Neural cell (in vitro differentiated cells): ENCODE results near the gene DCAF5. TPM values are rescaled to one million over a fixed set of nuclear protein-coding genes. Genes with fewer than 3 reads are reported as not detected.

Source experiments
- H2AFZ ChIP-seq: fragments of 200-600, 300-800 bp; sonication (generic), shearing (Covaris generic); 2 replicates; pipeline ENCODE4 v1.6.0; 2014; ENCODE audit warnings: low read depth, mild to moderate bottlenecking, antibody characterized with exemption, low read length, moderate library complexity
- H3F3A ChIP-seq: fragments of 200-600 bp; shearing (Covaris generic); 2 replicates; pipeline ENCODE4 v1.6.1; 2016; ENCODE audit warnings: mild to moderate bottlenecking, moderate library complexity, mixed read lengths, antibody characterized with exemption, low read length; ENCODE audit not compliant: insufficient read depth, poor library complexity, severe bottlenecking
- H3K27ac ChIP-seq: fragments of 200-600, 300-800 bp; sonication (generic), shearing (Covaris generic); 2 replicates; pipeline ENCODE4 v1.5.1; 2014; ENCODE audit warnings: mild to moderate bottlenecking, low read length, moderate library complexity
- H3K27me3 ChIP-seq: fragments of 300-800, 200-600 bp; sonication (generic), shearing (Covaris generic); 2 replicates; pipeline ENCODE4 v1.6.0; 2014; ENCODE audit warnings: mild to moderate bottlenecking, low read depth, low read length, moderate library complexity; ENCODE audit not compliant: insufficient read depth
- H3K36me3 ChIP-seq: fragments of 300-800, 200-600 bp; sonication (generic), shearing (Covaris generic); 2 replicates; pipeline ENCODE4 v1.5.1; 2014; ENCODE audit warnings: mild to moderate bottlenecking, antibody characterized with exemption, low read length, moderate library complexity; ENCODE audit not compliant: insufficient read depth
- H3K4me2 ChIP-seq: fragments of 300-800, 200-600 bp; sonication (generic), shearing (Covaris generic); 2 replicates; pipeline ENCODE4 v1.6.0; 2014; ENCODE audit warnings: mild to moderate bottlenecking, low read length
- H3K4me3 ChIP-seq: fragments of 300-800, 200-600 bp; sonication (generic), shearing (Covaris generic); 2 replicates; pipeline ENCODE4 v1.5.1; 2014; ENCODE audit warnings: mild to moderate bottlenecking, low read length, moderate library complexity
- H3K79me2 ChIP-seq: fragments of 200-600 bp; shearing (Covaris generic); replicated peaks from 2 replicates; pipeline ENCODE4 v1.6.0; 2014; ENCODE audit warnings: mild to moderate bottlenecking, low read length, moderate library complexity; ENCODE audit not compliant: insufficient read depth
- H3K9ac ChIP-seq: fragments of 300-800, 200-600 bp; sonication (generic), shearing (Covaris generic); 2 replicates; pipeline ENCODE4 v1.6.1; 2016; ENCODE audit warnings: mild to moderate bottlenecking, low read length, mixed read lengths
- H3K9me2 ChIP-seq: fragments of 200-600 bp; shearing (Covaris generic); 2 replicates; pipeline ENCODE4 v1.6.1; 2016; ENCODE audit warnings: mild to moderate bottlenecking, low read length, mixed read lengths; ENCODE audit not compliant: insufficient read depth
- H3K9me3 ChIP-seq: fragments of 200-600, 300-800 bp; sonication (generic), shearing (Covaris generic); 2 replicates; pipeline ENCODE4 v1.6.1; 2016; ENCODE audit warnings: mild to moderate bottlenecking, mixed run types, low read length, moderate library complexity, mixed read lengths
- H4K20me1 ChIP-seq: fragments of 200-600 bp; shearing (Covaris generic); 2 replicates; pipeline ENCODE4 v1.6.1; 2016; ENCODE audit warnings: mild to moderate bottlenecking, mixed run types; ENCODE audit not compliant: insufficient read depth
- CTCF ChIP-seq: fragments of 450-650 bp; IDR thresholded peaks from 2 replicates; pipeline ENCODE4 v1.5.1; 2014; ENCODE audit warnings: antibody characterized with exemption, mild to moderate bottlenecking, moderate library complexity; ENCODE audit not compliant: poor library complexity, severe bottlenecking
- EP300 ChIP-seq: fragments of 450-650 bp; conservative IDR thresholded peaks from 2 replicates; pipeline ENCODE4 v1.6.1; 2014; ENCODE audit warnings: antibody characterized with exemption, mild to moderate bottlenecking, moderate library complexity; ENCODE audit not compliant: poor library complexity, severe bottlenecking
- EZH2 ChIP-seq: fragments of 200-600, 300-800 bp; shearing (Covaris generic), sonication (generic); IDR thresholded peaks from 2 replicates; pipeline ENCODE4 v1.6.1; 2014; ENCODE audit warnings: antibody characterized with exemption, low read length, borderline replicate concordance, mild to moderate bottlenecking; ENCODE audit not compliant: insufficient read depth, poor library complexity, severe bottlenecking
- MXI1 ChIP-seq: fragments of 450-650 bp; conservative IDR thresholded peaks from 2 replicates; pipeline ENCODE4 v1.6.1; 2014; ENCODE audit warnings: antibody characterized with exemption, mild to moderate bottlenecking; ENCODE audit not compliant: poor library complexity, severe bottlenecking
- POLR2AphosphoS5 ChIP-seq: IDR thresholded peaks from 2 replicates; pipeline ENCODE4 v1.6.1; 2012
- RAD21 ChIP-seq: fragments of 450-650 bp; conservative IDR thresholded peaks from 2 replicates; pipeline ENCODE4 v1.6.1; 2014; ENCODE audit warnings: antibody characterized with exemption, mild to moderate bottlenecking, moderate library complexity
- SMC3 ChIP-seq: fragments of 450-650 bp; conservative IDR thresholded peaks from 2 replicates; pipeline ENCODE4 v1.6.1; 2014; ENCODE audit warnings: antibody characterized with exemption, mild to moderate bottlenecking, moderate library complexity; ENCODE audit not compliant: poor library complexity
- TAF1 ChIP-seq: IDR thresholded peaks from 2 replicates; pipeline ENCODE4 v1.6.1; 2012; ENCODE audit warnings: low read depth
- polyA plus RNA-seq: library from polyadenylated mRNA; depleted of rRNA; stranded (reverse); fragments of >200 nt; gene quantifications from 2 replicates; pipeline ENCODE4 v1.2.3, GENCODE V29; 2014
- TF ChIP-seq, protein P1 (sequence below): IDR thresholded peaks from 2 replicates; pipeline ENCODE4 v1.6.1; 2012; ENCODE audit warnings: borderline replicate concordance

The DCAF5 gene
- polyA plus RNA-seq, 1 donor from 2014 or later = 33.5 TPM

DNA sequence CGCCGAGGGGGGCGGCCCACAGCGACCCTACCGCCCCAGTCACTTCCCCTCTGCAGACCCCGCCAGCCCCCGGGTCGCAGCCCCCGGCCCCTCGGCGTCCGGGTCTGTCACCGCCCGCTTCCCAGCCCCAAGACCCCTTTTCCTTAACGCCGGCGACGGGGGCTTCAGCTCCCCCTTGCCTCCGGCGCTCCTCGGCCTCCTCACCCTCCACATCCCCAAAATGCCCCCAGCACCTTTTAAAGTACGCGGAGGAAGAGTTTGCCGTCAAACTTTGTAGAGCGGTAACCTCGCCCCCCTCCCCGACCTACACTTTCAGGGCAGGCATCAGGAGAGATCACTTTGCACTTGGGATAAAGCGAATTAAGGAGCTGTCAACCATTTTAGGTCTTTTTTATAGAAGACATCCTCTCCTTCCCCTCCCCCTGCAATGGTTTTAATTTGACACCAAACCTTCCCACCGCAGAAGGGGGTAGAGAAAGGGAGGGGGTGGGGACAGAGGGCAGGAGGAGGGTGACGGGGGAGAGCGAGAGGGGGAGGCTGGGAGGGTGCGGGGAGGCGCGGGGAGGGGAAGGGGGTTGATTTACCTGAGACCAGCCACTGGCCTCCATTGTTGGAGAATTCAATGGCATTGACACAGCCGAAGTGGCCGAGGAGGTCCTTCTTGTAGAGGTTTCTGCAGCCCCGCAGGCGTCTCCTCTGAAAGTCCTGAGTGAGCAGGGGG, 578 bp downstream of the DCAF5 start:
- Histone ChIP-seq H2AFZ (peak overlapping the region; percentile 48), H4K20me1 (no peaks in the 10 kb centered on the region), H3F3A (no peaks in the 10 kb centered on the region), H3K27me3 (no peaks in the 10 kb centered on the region), H3K79me2 (peaks cover 36% of the 10 kb centered on the region), H3K4me2 (peak overlapping the region; percentile 28), H3K4me3 (peak overlapping the region; percentile 92), H3K36me3 (no peaks in the 10 kb centered on the region), H3K9ac (peak overlapping the region; percentile 91), H3K9me3 (no peaks in the 10 kb centered on the region), H3K9me2 (no peaks in the 10 kb centered on the region), H3K27ac (peak overlapping the region; percentile 86)
- TF ChIP-seq RAD21 (no peak), EP300 (no peak), TAF1 (no peak), POLR2AphosphoS5 (no peak), EZH2 (no peak), SMC3 (no peak), CTCF (no peak), MXI1 (no peak)
- TF ChIP-seq, protein P1, sequence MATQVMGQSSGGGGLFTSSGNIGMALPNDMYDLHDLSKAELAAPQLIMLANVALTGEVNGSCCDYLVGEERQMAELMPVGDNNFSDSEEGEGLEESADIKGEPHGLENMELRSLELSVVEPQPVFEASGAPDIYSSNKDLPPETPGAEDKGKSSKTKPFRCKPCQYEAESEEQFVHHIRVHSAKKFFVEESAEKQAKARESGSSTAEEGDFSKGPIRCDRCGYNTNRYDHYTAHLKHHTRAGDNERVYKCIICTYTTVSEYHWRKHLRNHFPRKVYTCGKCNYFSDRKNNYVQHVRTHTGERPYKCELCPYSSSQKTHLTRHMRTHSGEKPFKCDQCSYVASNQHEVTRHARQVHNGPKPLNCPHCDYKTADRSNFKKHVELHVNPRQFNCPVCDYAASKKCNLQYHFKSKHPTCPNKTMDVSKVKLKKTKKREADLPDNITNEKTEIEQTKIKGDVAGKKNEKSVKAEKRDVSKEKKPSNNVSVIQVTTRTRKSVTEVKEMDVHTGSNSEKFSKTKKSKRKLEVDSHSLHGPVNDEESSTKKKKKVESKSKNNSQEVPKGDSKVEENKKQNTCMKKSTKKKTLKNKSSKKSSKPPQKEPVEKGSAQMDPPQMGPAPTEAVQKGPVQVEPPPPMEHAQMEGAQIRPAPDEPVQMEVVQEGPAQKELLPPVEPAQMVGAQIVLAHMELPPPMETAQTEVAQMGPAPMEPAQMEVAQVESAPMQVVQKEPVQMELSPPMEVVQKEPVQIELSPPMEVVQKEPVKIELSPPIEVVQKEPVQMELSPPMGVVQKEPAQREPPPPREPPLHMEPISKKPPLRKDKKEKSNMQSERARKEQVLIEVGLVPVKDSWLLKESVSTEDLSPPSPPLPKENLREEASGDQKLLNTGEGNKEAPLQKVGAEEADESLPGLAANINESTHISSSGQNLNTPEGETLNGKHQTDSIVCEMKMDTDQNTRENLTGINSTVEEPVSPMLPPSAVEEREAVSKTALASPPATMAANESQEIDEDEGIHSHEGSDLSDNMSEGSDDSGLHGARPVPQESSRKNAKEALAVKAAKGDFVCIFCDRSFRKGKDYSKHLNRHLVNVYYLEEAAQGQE = no peak

DNA sequence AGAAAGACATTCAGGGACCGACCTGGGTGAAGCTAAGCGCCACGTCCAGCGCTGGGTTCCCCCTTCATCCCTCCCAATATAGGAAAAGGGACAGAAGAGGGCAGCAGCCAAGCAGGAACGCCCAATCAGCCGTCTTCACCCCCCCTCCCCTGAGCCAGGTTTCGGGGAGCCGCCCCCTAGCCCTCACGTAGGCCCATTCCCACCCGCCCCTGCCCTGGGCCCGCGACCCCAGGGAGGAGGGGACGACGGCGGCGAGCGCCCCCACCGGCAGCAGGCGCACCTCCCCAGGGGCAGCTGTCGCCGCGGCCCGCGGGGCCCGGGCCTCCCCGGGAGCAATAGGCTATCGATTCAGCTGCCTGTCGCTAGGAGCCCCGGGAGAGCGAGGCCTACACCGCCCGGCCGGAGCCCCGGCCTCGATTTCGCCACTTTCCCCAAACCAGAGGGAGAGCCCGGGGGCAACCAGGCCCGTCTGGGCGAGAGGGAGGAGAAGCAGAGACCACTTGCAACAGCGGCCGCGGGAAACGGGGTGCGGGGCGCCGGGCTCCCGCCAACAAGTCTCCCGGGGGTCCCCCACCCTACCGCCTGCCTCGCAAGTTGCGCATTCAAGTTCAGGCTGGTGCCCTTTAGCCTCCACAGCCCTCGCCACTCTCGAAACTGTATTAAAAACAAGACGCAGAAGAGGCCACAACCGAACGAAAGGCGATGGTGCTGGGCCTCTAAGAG, 1.3 kb downstream of the DCAF5 start:
- no peaks in the 10 kb centered on the region for H3K36me3 ChIP-seq
- peak overlapping the region; percentile 36 for H3K4me2 ChIP-seq
- peak overlapping the region; percentile 48 for H2AFZ ChIP-seq
- H3K79me2 ChIP-seq = peaks cover 40% of the 10 kb centered on the region
- TF ChIP-seq POLR2AphosphoS5 (peak; percentile 42), MXI1 (peak; percentile 46), EZH2 (no peak), RAD21 (peak; percentile 54), TAF1 (peak; percentile 44), CTCF (peak; percentile 63), EP300 (peak; percentile 19), SMC3 (peak; percentile 51)
- TF ChIP-seq, protein P1 = peak; percentile 48
- no peaks in the 10 kb centered on the region for H3F3A ChIP-seq
- H3K9ac ChIP-seq = peak overlapping the region; percentile 91
- H3K4me3 ChIP-seq = peak overlapping the region; percentile 92
- no peaks in the 10 kb centered on the region for H4K20me1 ChIP-seq
- H3K9me2 ChIP-seq = no peaks in the 10 kb centered on the region
- H3K9me3 ChIP-seq = no peaks in the 10 kb centered on the region
- peak overlapping the region; percentile 86 for H3K27ac ChIP-seq
- H3K27me3 ChIP-seq = no peaks in the 10 kb centered on the region
